Adrenal gland (tissue), 5 donors: ENCODE results near the gene ASXL1.

Experiments
- CTCF ChIP-seq, 6 experiments: fragments of 450-650 bp in 4 of 6; fragments of 200-600 bp in 2 of 6; sonication (generic) in 1 of 6; IDR thresholded peaks; 1 replicate in 5 of 6; 2 replicates in 1 of 6; pipeline versions ENCODE4 v1.5.1 to v1.8.0; 2016 to 2021; ENCODE audit warnings: antibody characterized with exemption in 6 of 6, mild to moderate bottlenecking in 2 of 6, moderate library complexity in 1 of 6
- POLR2A ChIP-seq, 2 donors: fragments of 450-650 bp; IDR thresholded peaks; one replicate each; pipeline ENCODE4 v1.6.1; 2017; ENCODE audit warnings: antibody characterized with exemption in 2 of 2, mild to moderate bottlenecking in 2 of 2, moderate library complexity in 1 of 2
- donor health status: DM: no; HTN: no; CAD: no.

DNA sequence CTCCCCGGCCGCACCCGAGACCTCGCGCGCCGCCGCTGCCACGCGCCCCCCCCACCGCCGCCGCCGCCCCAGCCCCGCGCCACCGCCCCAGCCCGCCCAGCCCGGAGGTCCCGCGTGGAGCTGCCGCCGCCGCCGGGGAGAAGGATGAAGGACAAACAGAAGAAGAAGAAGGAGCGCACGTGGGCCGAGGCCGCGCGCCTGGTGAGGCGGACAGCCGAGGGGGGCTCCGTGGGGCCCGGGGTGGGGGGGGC lies 426 bp downstream of the ASXL1 start:
- no peak for TF ChIP-seq POLR2A (IDR thresholded peaks at IDR 0.05)
- no peak for TF ChIP-seq CTCF (IDR thresholded peaks at IDR 0.05)
